OCI-LY1 (cell line): Measurements from ENCODE around the gene SPATA1.

ENCODE experiments used
- H2AFZ ChIP-seq: fragments of 200-600 bp; sonication (generic), shearing (Covaris generic); 2 replicates; pipeline ENCODE4 v1.6.0; 2014; ENCODE audit warnings: antibody characterized with exemption, mild to moderate bottlenecking, low read length
- H3F3A ChIP-seq: fragments of 200-600 bp; sonication (generic), shearing (Covaris generic); 2 replicates; pipeline ENCODE4 v1.6.0; 2014; ENCODE audit warnings: mild to moderate bottlenecking, antibody characterized with exemption, low read length, moderate library complexity; ENCODE audit not compliant: insufficient read depth
- H3K27ac ChIP-seq: fragments of 200-600 bp; sonication (generic); 2 replicates; pipeline ENCODE4 v1.5.1; 2014; ENCODE audit warnings: low read length, mixed run types, mild to moderate bottlenecking, low read depth; ENCODE audit not compliant: poor library complexity, severe bottlenecking
- H3K27me3 ChIP-seq: fragments of 200-600 bp; sonication (generic); 2 replicates; pipeline ENCODE4 v1.6.0; 2014; ENCODE audit warnings: antibody characterized with exemption, mild to moderate bottlenecking, low read length, moderate library complexity; ENCODE audit not compliant: insufficient read depth
- H3K36me3 ChIP-seq: fragments of 200-600 bp; sonication (generic); 2 replicates; pipeline ENCODE4 v1.6.1; 2014; ENCODE audit warnings: mild to moderate bottlenecking, antibody characterized with exemption, low read length, moderate library complexity, mixed read lengths; ENCODE audit not compliant: insufficient read depth
- H3K4me1 ChIP-seq: fragments of 200-600 bp; sonication (generic); 2 replicates; pipeline ENCODE4 v1.5.1; 2014; ENCODE audit warnings: mild to moderate bottlenecking, low read length, moderate library complexity; ENCODE audit not compliant: insufficient read depth, severe bottlenecking
- H3K4me2 ChIP-seq: fragments of 200-600 bp; sonication (generic), shearing (Covaris generic); 2 replicates; pipeline ENCODE4 v1.6.1; 2014; ENCODE audit warnings: low read length
- H3K4me3 ChIP-seq: fragments of 200-600 bp; sonication (generic); 2 replicates; pipeline ENCODE4 v1.5.1; 2014; ENCODE audit warnings: low read length, low read depth, mild to moderate bottlenecking, mixed read lengths; ENCODE audit not compliant: poor library complexity, severe bottlenecking
- H3K79me2 ChIP-seq: fragments of 200-600 bp; shearing (Covaris generic); 2 replicates; pipeline ENCODE4 v1.6.1; 2016; ENCODE audit warnings: mixed run types, low read length, mixed read lengths; ENCODE audit not compliant: insufficient read depth
- H3K9ac ChIP-seq: fragments of 200-600 bp; sonication (generic), shearing (Covaris generic); 2 replicates; pipeline ENCODE4 v1.6.1; 2014; ENCODE audit warnings: mild to moderate bottlenecking, low read length, mixed read lengths
- H3K9me2 ChIP-seq: fragments of 200-600 bp; sonication (generic), shearing (Covaris generic); 2 replicates; pipeline ENCODE4 v1.6.1; 2014; ENCODE audit warnings: low read depth, mild to moderate bottlenecking, low read length, mixed read lengths
- H3K9me3 ChIP-seq: fragments of 200-600 bp; shearing (Covaris generic); 2 replicates; pipeline ENCODE4 v1.6.1; 2014; ENCODE audit warnings: low read length, mixed read lengths
- H4K20me1 ChIP-seq: fragments of 200-600 bp; sonication (generic), shearing (Covaris generic); 2 replicates; pipeline ENCODE4 v1.6.0; 2016; ENCODE audit warnings: mild to moderate bottlenecking, low read length; ENCODE audit not compliant: insufficient read depth
- EZH2 ChIP-seq: fragments of 200-600 bp; sonication (generic), shearing (Covaris generic); IDR thresholded peaks from 2 replicates; pipeline ENCODE4 v1.8.0; 2017; ENCODE audit warnings: borderline replicate concordance, mixed run types, mild to moderate bottlenecking, antibody characterized with exemption, low read length, moderate library complexity, mixed read lengths
- TF ChIP-seq, protein P1 (sequence below): fragments of 200-600 bp; sonication (generic), shearing (Covaris generic); IDR thresholded peaks from 2 replicates; pipeline ENCODE4 v1.5.1; 2017; ENCODE audit warnings: mild to moderate bottlenecking, antibody characterized with exemption, low read length, moderate library complexity, mixed read lengths

The SPATA1 gene

DNA sequence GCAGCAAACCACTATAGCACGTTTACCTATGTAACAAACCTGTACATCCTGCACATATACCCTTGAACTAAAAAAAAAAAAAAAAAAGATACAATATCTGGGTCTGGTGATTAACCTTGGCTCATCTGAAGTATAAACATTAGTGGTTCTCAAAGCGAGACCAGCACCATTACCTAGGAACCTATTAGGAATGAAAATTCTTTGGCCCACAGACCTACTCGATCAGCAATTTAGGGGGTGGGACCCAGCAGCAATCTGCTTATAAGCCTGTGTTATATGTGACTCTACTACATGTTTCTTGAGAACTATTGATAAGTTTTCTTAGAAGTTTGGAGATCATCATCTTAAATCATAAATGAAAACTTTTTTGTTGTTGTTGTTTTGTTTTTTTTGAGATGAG, 9.7 kb upstream of the SPATA1 start:
- Histone ChIP-seq H3F3A (no peaks in the 10 kb centered on the region), H3K36me3 (peaks cover 97% of the 10 kb centered on the region), H3K79me2 (no peaks in the 10 kb centered on the region; the same call in 1 of the 2 replicates)

DNA sequence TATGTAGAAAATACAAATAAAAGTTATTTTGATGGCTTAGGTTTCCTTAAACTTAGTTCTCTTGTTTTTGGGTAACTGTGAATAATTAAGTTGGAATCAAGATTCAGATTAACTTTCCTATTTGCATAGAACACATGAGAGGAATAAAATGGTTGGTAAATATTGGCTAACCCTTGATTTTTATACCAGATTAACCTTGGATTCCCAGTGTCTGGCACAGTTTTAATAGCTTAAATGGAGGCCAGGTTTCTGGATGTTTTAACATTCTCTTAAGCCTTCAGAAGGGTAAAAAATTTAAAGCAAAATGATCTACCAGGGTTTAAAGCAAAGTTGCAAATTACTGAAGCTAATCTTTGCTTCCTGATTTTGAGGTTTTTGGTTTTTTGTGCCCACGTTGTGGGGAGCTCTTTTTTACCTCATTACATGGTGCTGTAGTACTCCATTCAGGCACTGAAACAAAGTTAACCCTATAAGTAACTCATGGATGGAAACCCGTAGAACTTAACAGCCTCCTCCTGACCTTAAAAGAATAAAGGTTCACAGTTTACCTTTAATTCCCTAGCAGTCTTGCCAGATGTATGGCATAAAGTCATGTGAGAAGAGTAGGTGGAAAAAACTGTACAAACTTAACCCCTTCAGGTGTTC, 8.4 kb upstream of the SPATA1 start:
- Histone ChIP-seq H3K27ac (no peak overlapping the region), H3K4me2 (no peak overlapping the region), H4K20me1 (no peaks in the 10 kb centered on the region), H3K9ac (no peak overlapping the region), H3K79me2 (peaks cover 6% of the 10 kb centered on the region), H3K36me3 (peaks cover 86% of the 10 kb centered on the region), H3K4me3 (no peak overlapping the region), H3F3A (no peaks in the 10 kb centered on the region), H2AFZ (no peak overlapping the region), H3K4me1 (peaks cover 1% of the 10 kb centered on the region), H3K27me3 (no peaks in the 10 kb centered on the region), H3K9me3 (no peaks in the 10 kb centered on the region), H3K9me2 (no peaks in the 10 kb centered on the region)
- no peak for TF ChIP-seq EZH2
- TF ChIP-seq, protein P1, sequence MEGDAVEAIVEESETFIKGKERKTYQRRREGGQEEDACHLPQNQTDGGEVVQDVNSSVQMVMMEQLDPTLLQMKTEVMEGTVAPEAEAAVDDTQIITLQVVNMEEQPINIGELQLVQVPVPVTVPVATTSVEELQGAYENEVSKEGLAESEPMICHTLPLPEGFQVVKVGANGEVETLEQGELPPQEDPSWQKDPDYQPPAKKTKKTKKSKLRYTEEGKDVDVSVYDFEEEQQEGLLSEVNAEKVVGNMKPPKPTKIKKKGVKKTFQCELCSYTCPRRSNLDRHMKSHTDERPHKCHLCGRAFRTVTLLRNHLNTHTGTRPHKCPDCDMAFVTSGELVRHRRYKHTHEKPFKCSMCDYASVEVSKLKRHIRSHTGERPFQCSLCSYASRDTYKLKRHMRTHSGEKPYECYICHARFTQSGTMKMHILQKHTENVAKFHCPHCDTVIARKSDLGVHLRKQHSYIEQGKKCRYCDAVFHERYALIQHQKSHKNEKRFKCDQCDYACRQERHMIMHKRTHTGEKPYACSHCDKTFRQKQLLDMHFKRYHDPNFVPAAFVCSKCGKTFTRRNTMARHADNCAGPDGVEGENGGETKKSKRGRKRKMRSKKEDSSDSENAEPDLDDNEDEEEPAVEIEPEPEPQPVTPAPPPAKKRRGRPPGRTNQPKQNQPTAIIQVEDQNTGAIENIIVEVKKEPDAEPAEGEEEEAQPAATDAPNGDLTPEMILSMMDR, result no peak

More for the DNA sequence above, 9.7 kb upstream of the SPATA1 start:
- Histone ChIP-seq H3K27me3 (no peaks in the 10 kb centered on the region), H3K4me2 (no peak overlapping the region), H4K20me1 (no peaks in the 10 kb centered on the region), H3K27ac (no peak overlapping the region), H2AFZ (no peak overlapping the region), H3K4me3 (no peak overlapping the region), H3K4me1 (no peaks in the 10 kb centered on the region), H3K9me2 (no peaks in the 10 kb centered on the region), H3K9me3 (no peaks in the 10 kb centered on the region), H3K9ac (no peak overlapping the region)
- no peak for TF ChIP-seq EZH2
- TF ChIP-seq, protein P1, result no peak

DNA sequence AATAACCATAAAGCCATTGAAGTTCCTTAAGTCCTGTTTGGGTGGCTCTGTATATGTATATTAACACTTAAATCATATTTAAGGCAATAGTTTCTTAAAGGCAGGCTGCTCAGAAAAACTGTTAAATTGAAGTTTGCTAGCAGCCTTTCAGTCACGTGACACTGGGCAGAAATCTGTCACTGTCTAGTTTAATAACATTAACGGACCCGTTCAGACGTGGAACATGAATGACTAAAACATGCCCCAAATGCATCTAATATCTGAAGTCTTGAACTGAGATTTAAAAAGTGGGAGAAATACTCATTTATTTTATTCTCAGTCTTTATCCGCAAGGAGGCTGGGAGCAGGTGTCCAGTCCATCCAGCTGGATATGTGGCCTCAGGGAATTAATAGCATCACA, 3.3 kb upstream of the SPATA1 start:
- H3K27me3 ChIP-seq, result no peaks in the 10 kb centered on the region

More for the DNA sequence above, 3.3 kb upstream of the SPATA1 start:
- Histone ChIP-seq H3K4me3 (no peak overlapping the region), H3K27ac (no peak overlapping the region), H3K9me3 (no peaks in the 10 kb centered on the region), H3K9me2 (no peaks in the 10 kb centered on the region), H3F3A (no peaks in the 10 kb centered on the region), H2AFZ (no peak overlapping the region), H4K20me1 (no peaks in the 10 kb centered on the region), H3K4me1 (peaks cover 35% of the 10 kb centered on the region), H3K9ac (no peak overlapping the region; the same call in 1 of the 2 replicates), H3K4me2 (peak overlapping the region; percentile 91; the same call in 1 of the 2 replicates), H3K79me2 (peaks cover 34% of the 10 kb centered on the region), H3K36me3 (peaks cover 36% of the 10 kb centered on the region)
- TF ChIP-seq EZH2, result no peak
